ENCODE data around the gene RAD51B. TPM values are rescaled to one million over a fixed set of nuclear protein-coding genes. Genes with fewer than 3 reads are reported as not detected.

RAD51B gene
- total and polyA plus RNA-seq, 2 of the 13 experiments (the other 11 are each of a cell fraction or from before 2014, with no cell fraction given): 7.0 to 9.5 TPM

GRCh38 chr14:68577802-68578541 lies 758.4 kb downstream of the RAD51B start (continued):
- TF ChIP-seq, protein P1, sequence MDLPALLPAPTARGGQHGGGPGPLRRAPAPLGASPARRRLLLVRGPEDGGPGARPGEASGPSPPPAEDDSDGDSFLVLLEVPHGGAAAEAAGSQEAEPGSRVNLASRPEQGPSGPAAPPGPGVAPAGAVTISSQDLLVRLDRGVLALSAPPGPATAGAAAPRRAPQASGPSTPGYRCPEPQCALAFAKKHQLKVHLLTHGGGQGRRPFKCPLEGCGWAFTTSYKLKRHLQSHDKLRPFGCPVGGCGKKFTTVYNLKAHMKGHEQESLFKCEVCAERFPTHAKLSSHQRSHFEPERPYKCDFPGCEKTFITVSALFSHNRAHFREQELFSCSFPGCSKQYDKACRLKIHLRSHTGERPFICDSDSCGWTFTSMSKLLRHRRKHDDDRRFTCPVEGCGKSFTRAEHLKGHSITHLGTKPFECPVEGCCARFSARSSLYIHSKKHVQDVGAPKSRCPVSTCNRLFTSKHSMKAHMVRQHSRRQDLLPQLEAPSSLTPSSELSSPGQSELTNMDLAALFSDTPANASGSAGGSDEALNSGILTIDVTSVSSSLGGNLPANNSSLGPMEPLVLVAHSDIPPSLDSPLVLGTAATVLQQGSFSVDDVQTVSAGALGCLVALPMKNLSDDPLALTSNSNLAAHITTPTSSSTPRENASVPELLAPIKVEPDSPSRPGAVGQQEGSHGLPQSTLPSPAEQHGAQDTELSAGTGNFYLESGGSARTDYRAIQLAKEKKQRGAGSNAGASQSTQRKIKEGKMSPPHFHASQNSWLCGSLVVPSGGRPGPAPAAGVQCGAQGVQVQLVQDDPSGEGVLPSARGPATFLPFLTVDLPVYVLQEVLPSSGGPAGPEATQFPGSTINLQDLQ (CRISPR knock-in tag; IDR thresholded peaks at IDR 0.05): peak; percentile 87
- TF ChIP-seq REPIN1 (CRISPR knock-in tag; IDR thresholded peaks at IDR 0.05; ENCODE audit: borderline replicate concordance, low read depth) (peak; percentile 35; the same call in 1 of the 2 replicates), FUBP1 (CRISPR knock-in tag; IDR thresholded peaks at IDR 0.05; ENCODE audit: borderline replicate concordance) (no peak), ZNF841 (CRISPR knock-in tag; IDR thresholded peaks at IDR 0.05; ENCODE audit: borderline replicate concordance) (no peak), ZNF850 (CRISPR knock-in tag; conservative IDR thresholded peaks at IDR 0.05) (no peak), TAF1 (CRISPR knock-in tag; IDR thresholded peaks at IDR 0.05) (peak; percentile 25; the same call in 1 of the 2 replicates), TARDBP (CRISPR knock-in tag; IDR thresholded peaks at IDR 0.05) (peak; percentile 70; the same call in 1 of the 2 replicates), KMT2A (CRISPR knock-in tag; IDR thresholded peaks at IDR 0.05) (peak; percentile 63; the same call in 1 of the 2 replicates), TRIM24 (CRISPR knock-in tag; IDR thresholded peaks at IDR 0.05) (peak; percentile 95), RELA (CRISPR knock-in tag; IDR thresholded peaks at IDR 0.05) (no peak), SOX5 (CRISPR knock-in tag; IDR thresholded peaks at IDR 0.05; ENCODE audit: borderline replicate concordance) (peak; percentile 88), GATAD2A (CRISPR knock-in tag; IDR thresholded peaks at IDR 0.05) (peak; percentile 95), ZMYM2 (CRISPR knock-in tag; IDR thresholded peaks at IDR 0.05) (peak; percentile 98), ZNF879 (CRISPR knock-in tag; IDR thresholded peaks at IDR 0.05) (no peak)
- TF ChIP-seq, protein P2, sequence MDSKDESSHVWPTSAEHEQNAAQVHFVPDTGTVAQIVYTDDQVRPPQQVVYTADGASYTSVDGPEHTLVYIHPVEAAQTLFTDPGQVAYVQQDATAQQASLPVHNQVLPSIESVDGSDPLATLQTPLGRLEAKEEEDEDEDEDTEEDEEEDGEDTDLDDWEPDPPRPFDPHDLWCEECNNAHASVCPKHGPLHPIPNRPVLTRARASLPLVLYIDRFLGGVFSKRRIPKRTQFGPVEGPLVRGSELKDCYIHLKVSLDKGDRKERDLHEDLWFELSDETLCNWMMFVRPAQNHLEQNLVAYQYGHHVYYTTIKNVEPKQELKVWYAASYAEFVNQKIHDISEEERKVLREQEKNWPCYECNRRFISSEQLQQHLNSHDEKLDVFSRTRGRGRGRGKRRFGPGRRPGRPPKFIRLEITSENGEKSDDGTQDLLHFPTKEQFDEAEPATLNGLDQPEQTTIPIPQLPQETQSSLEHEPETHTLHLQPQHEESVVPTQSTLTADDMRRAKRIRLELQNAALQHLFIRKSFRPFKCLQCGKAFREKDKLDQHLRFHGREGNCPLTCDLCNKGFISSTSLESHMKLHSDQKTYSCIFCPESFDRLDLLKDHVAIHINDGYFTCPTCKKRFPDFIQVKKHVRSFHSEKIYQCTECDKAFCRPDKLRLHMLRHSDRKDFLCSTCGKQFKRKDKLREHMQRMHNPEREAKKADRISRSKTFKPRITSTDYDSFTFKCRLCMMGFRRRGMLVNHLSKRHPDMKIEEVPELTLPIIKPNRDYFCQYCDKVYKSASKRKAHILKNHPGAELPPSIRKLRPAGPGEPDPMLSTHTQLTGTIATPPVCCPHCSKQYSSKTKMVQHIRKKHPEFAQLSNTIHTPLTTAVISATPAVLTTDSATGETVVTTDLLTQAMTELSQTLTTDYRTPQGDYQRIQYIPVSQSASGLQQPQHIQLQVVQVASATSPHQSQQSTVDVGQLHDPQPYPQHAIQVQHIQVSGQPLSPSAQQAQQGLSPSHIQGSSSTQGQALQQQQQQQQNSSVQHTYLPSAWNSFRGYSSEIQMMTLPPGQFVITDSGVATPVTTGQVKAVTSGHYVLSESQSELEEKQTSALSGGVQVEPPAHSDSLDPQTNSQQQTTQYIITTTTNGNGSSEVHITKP (CRISPR knock-in tag; IDR thresholded peaks at IDR 0.05; ENCODE audit: low read depth): 0 out of 2 replicates have a peak, but pooled peaks have one; percentile 49
- TF ChIP-seq, protein P3, sequence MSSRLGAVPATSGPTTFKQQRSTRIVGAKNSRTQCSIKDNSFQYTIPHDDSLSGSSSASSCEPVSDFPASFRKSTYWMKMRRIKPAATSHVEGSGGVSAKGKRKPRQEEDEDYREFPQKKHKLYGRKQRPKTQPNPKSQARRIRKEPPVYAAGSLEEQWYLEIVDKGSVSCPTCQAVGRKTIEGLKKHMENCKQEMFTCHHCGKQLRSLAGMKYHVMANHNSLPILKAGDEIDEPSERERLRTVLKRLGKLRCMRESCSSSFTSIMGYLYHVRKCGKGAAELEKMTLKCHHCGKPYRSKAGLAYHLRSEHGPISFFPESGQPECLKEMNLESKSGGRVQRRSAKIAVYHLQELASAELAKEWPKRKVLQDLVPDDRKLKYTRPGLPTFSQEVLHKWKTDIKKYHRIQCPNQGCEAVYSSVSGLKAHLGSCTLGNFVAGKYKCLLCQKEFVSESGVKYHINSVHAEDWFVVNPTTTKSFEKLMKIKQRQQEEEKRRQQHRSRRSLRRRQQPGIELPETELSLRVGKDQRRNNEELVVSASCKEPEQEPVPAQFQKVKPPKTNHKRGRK (CRISPR knock-in tag; IDR thresholded peaks at IDR 0.05): no peak
- TF ChIP-seq, protein P4, sequence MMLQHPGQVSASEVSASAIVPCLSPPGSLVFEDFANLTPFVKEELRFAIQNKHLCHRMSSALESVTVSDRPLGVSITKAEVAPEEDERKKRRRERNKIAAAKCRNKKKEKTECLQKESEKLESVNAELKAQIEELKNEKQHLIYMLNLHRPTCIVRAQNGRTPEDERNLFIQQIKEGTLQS (CRISPR knock-in tag; IDR thresholded peaks at IDR 0.05): peak; percentile 97

Measured in HepG2 (cell line).